ENCODE measurements around the gene TMPRSS12.
"Not testable (repeated sequence)": the region's sequence is repeated elsewhere in the genome, so short reads cannot be mapped to it uniquely, and the experiment has no call there.

Gene TMPRSS12

GRCh38 chr12:50859621-50860310, 17.0 kb downstream of the TMPRSS12 start:
- DNase-seq, result no peak

- DNase-seq, result no peak
Observed at GRCh38 chr12:50862316-50862715, 19.6 kb downstream of the TMPRSS12 start.

- DNase-seq, result no peak
Observed at GRCh38 chr12:50865266-50865665, 22.5 kb downstream of the TMPRSS12 start.

GRCh38 chr12:50868881-50869280, 26.2 kb downstream of the TMPRSS12 start:
- peak in 3 of 6 experiments; percentile 19 to 37 (median 28) for DNase-seq

DNA sequence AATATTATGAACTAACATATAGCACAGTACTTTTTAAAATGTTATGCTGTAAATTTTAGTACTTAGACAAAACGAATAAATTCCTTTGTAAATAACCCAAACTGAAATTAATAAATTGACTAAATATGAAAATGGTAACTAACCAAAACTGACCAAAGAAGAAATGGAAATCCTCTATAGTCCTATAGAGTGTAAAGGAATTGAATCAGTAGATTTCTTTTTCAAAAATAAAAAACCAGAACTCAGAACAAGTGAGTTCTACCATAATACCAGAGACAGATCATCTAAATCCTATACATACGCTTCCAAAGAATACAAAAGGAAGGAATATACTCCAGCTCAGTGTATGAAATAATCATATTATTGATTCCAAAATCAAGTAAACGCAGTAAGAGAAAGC, 39.8 kb downstream of the TMPRSS12 start:
- DNase-seq, result no peak

DNA sequence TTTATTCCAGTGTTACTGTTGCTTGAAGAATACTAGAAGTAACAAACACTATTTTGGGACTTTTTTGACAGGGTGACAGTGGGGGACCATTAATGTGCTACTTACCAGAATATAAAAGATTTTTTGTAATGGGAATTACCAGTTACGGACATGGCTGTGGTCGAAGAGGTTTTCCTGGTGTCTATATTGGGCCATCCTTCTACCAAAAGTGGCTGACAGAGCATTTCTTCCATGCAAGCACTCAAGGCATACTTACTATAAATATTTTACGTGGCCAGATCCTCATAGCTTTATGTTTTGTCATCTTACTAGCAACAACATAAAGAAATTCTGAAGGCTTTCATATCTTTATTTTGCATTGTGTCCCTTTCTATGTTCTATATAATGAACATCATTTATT, 44.5 kb downstream of the TMPRSS12 start:
- no peak for DNase-seq

DNA sequence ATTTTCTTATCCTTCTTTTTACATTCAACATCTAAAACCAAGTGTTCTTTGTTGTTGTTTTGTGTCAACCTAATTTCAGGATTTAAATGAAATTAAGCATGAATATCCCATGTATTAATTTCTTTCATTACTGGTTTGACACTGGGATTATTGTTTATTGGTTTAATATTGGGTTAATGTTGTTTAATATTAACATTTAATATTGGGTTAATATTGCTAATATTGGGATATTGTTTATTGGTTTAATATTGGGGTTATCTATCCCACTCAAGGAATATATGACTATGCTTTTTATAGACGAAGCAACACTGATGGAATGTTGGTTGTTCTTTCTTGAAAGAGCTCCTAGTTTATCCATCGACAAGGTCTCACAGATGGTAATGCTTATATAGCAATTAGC, 45.9 kb downstream of the TMPRSS12 start:
- no peak for DNase-seq

- DNase-seq, result no peak
Observed at GRCh38 chr12:50894241-50894640, 51.5 kb downstream of the TMPRSS12 start.

DNA sequence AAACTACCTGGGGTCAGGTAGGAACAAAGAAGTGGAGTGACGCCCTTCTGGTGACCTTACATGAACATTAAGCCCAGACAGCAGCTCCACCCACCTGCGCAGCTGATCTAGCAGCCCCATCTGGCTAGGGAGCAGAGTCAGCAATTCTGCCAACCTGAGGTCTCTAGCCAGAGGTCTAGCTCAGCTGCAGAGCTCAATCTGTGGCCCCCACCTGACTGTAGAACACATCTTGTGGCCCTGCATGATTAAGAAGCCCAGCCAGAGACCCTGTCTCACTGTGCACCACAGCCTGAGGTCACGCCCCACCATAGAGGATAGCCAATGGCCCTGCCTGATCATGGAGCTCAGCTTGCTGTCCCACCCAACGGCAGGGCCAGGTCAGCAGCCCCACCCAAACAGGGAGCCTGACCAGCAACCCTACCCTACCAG, 59.0 kb downstream of the TMPRSS12 start:
- DNase-seq, result no peak

- DNase-seq, result not testable (repeated sequence)
Observed at GRCh38 chr12:50908479-50908878, 65.8 kb downstream of the TMPRSS12 start.

GRCh38 chr12:50912361-50912760, 69.6 kb downstream of the TMPRSS12 start:
- not testable (repeated sequence) for DNase-seq

- no peak for DNase-seq
Observed at GRCh38 chr12:50913224-50913623, 70.5 kb downstream of the TMPRSS12 start.

DNA sequence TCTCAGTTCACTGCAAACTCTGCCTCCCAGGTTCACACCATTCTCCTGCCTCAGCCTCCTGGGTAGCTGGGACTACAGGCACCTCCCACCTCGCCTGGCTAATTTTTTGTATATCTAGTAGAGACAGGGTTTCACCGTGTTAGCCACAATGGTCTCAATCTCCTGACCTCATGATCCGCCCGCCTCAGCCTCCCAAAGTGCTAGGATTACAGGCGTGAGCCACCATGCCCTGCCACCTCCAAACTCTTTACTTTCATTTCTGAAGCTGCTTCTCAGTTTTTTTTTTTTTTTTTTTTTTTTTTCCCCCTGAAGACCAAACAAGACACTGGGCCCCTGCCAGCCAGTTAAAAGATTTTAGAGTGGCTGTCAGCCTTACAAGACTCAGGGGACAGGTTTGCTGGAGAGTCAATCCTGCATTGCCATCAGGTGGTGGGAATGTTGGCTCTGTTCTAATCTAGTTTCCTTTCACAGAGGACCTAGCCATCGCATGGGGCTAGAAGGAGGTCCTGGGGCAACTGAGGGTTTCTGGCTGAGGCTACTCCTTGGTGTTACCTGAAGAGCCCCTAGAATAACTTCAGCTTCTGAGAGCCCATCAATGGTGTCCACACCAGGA, 72.3 kb downstream of the TMPRSS12 start:
- no peak for DNase-seq

DNA sequence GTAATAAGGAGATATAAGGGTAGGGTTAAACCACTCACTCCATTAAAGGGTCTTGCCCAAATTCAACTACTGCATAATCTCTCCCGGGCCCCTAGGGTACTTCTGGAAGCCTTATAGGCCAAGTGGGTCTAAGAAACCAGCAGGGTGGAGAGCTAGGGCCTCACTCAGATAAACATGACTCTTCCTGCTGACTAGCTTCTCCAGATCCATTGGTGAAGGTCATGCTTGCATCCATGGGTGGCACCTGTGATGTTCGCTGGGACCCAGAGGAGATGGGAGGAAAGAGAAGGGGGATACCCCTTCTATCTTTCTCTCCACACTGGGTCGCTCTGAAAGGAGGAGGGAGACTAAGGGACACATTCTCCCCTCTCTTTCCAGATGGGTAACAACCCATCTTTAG, 73.6 kb downstream of the TMPRSS12 start:
- no peak for DNase-seq

- DNase-seq, result no peak
Observed at GRCh38 chr12:50918584-50919316, 76.0 kb downstream of the TMPRSS12 start.

DNA sequence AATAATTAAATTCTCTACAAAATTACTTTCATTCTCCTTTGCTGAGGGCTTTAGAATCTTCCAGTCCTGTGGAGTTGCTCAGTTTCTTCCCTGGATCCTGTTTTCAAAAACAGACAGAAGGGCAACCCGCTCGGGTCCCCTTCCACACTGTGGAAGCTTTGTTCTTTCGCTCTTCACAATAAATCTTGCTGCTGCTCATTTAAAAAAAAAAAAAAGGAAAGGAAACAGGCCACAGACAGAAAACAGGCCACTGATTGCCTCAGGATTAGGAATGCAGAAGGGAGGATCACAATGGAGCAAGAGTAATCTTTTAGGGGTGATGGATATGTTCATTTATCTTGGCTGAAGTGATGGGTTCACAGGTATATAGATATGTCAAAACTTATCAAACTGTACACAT, 80.1 kb downstream of the TMPRSS12 start:
- no peak for DNase-seq

DNA sequence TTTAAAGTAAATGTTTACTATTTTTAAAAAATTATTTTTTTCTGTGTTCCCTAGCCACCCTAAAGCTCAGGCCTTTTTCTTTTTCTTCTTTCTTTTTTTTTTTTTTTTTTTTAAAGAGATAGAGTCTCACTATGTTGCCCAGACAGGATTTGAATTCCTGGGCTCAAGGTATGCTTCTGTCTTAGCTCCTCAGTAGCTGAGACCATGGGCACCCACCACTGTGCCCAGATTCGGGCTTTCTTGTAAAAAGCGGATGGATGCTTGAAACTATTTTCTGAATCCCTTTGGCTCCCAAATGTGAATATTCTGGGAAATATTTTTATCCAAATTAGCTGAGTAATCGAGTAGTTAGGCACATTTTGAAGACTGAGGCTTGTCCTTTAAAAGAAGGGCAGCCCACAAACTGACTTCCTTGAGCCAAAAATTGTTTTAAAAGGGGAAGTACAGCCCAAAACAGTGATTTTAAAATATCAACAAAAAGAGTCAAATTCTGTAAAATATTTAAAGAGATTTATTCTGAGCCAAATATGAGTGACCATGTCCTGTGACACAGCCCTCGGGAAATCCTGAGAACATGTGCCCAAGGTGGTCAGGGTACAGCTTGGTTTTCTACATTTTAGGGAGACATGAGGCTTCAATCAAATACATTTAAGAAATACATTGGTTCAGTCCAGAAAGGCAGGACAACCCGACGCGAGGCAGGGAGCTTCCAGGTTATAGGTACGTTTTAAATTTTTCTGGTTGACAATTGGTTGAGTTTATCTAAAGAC, 80.8 kb downstream of the TMPRSS12 start:
- DNase-seq, result no peak

GRCh38 chr12:50924131-50924438, 81.4 kb downstream of the TMPRSS12 start:
- no peak for DNase-seq

DNA sequence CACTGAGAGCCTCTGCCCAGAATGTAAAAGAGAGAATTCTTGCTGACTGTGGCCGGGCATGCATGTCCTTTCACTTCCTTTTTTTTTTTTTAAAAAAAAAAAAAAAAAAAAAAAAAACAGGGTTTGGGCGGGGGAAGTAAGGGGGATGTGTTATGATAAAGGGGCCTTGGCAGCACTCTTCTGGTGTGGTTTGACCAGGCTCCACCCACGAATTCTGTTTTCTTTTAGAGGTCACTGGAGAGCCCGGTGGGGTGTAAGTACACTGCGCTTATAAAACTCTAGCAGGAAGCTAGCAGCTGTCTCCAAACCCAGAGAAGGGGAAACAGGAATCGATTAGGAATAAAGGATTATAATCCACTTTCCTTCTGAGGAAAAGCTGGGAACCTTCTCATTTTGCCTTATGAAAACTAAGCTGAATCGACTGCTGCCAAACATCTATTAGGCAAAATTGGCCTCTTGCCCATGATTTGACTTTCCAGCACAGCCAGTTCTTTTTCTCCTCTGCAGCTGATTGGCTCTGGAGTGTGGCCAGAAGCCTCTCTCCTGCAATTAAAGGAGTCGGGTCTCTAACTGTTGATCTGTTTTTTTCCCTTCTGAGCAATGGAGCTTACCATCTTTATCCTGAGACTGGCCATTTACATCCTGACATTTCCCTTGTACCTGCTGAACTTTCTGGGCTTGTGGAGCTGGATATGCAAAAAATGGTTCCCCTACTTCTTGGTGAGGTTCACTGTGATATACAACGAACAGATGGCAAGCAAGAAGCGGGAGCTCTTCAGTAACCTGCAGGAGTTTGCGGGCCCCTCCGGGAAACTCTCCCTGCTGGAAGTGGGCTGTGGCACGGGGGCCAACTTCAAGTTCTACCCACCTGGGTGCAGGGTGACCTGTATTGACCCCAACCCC, 82.0 kb downstream of the TMPRSS12 start:
- peak in 1 of 6 experiments; percentile 6 for DNase-seq

- no peak for DNase-seq
Observed at GRCh38 chr12:50925342-50925651, 82.6 kb downstream of the TMPRSS12 start.

DNA sequence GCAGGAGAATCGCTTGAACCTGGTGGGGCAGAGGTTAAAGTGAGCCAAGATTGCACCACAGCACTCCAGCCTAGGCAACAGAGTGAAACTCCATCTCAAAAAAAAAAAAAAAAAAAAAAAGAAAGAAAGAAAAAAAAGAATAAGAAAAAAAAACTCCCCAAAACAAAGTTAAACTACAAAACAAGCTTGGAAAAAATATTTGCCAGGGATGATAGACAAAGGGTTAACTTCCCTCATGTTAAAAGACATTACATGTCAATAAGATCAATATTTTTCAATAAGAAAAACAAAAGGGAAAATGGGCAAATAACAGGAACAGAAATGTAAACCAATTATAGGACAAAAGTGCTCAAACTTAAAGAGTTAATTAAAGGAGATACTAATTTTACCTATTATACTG, 83.2 kb downstream of the TMPRSS12 start:
- DNase-seq, result no peak

- DNase-seq, result no peak
Observed at GRCh38 chr12:50926415-50926814, 83.7 kb downstream of the TMPRSS12 start.

- DNase-seq, result not testable (repeated sequence)
Observed at GRCh38 chr12:50926932-50927331, 84.2 kb downstream of the TMPRSS12 start.
